ENCODE data around the gene PRKCD.

PRKCD gene

DNA sequence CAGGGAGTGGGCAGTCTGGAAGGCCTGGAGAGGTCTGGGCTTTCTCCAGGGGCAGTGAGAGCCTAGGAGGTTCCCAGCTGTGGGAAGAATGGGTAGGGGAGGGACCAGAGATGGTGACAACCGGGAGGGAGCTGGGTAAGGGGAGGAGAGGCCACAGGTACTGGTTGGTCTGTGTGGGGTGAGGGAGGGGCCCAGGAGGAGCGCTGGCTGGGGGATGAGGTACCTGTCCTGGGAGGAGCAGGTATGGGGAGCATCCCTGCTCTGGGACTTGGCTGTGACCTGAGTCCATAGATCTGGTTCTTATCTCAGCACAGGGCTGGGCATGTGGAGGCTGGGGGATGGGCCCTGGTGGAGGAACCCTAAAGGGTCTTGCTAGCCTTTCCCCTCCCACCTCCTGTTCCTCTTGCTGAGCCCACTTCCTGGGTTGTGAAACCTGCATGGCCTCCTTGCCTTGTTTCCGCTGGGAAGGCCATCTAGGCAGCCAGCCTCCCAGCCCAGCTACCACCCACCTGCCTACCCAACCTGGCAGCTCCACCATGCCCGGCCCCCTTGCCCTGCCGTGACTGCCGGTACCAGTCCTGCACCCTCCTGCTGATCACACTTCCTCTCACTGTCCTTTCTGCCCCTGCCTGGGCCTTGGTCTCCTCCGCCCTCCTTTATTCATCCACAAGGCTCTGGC, 11.0 kb downstream of the PRKCD start:
- TF ChIP-seq, protein P1, sequence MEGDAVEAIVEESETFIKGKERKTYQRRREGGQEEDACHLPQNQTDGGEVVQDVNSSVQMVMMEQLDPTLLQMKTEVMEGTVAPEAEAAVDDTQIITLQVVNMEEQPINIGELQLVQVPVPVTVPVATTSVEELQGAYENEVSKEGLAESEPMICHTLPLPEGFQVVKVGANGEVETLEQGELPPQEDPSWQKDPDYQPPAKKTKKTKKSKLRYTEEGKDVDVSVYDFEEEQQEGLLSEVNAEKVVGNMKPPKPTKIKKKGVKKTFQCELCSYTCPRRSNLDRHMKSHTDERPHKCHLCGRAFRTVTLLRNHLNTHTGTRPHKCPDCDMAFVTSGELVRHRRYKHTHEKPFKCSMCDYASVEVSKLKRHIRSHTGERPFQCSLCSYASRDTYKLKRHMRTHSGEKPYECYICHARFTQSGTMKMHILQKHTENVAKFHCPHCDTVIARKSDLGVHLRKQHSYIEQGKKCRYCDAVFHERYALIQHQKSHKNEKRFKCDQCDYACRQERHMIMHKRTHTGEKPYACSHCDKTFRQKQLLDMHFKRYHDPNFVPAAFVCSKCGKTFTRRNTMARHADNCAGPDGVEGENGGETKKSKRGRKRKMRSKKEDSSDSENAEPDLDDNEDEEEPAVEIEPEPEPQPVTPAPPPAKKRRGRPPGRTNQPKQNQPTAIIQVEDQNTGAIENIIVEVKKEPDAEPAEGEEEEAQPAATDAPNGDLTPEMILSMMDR (IDR thresholded peaks at IDR 0.05), result no peak

DNA sequence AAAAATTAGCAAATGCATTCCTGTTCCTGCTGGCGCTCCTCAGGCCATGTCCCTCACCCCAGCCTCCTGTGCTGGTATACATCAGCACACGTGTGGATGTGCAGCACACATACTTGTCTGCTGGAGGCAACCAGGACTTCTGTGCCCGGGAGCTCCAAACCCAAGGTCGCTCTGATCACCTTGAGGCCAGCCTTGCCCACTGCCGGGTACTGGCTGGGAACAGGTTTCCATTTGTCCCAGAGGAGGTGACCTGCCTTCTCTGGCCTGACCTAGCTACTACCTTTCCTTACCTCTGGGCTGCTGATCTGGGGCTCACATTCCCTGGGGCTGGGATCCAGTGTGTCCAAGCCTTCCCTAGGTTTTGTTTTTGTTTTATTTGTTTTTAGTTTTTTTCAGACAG, 12.1 kb downstream of the PRKCD start:
- TF ChIP-seq, protein P1 (IDR thresholded peaks at IDR 0.05), result no peak

DNA sequence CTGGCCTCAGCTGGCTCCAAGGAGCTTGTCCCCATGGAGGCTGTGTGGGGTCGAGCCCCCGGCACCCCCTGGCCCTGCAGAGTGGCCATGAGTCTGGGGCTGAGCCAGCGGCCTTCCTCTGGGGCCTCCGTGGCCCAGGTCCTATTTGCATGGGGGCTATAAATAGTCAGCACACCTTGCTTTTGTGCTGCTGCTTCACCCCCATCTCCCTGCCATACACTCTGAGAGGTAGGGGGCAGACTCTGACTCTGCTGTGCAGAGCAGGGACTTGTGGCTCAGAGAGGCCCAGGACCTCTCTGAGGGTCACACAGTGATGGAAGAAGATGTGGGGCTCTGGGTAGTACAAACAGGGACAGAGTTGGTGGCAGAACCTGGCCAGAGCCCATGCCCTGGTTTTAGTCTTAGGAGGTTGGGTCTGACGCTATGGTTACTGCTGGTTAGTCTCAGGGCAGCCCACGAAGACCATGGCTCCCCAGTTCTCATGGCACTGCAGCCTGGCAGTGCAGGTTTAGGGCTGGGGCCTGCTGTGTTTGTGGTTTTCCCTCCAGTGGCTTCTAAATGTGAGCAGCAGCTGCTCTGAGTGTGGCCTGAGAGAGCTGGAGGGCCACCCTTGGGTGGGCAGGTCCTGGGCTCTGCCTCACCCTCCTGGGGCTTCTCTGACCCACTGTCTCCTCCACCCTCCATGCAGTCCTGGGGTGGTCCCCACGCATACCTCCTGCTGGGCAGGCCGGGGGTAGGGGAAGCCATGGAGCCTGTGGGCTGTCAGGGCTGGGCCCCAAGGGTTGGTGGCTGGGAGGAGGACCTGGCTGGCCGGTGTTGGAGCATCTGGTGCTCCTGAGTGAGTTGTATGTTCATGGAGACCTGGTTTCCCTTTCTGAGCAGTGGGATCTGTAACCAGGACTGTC, 13.6 kb downstream of the PRKCD start:
- TF ChIP-seq, protein P1 (IDR thresholded peaks at IDR 0.05), result no peak

DNA sequence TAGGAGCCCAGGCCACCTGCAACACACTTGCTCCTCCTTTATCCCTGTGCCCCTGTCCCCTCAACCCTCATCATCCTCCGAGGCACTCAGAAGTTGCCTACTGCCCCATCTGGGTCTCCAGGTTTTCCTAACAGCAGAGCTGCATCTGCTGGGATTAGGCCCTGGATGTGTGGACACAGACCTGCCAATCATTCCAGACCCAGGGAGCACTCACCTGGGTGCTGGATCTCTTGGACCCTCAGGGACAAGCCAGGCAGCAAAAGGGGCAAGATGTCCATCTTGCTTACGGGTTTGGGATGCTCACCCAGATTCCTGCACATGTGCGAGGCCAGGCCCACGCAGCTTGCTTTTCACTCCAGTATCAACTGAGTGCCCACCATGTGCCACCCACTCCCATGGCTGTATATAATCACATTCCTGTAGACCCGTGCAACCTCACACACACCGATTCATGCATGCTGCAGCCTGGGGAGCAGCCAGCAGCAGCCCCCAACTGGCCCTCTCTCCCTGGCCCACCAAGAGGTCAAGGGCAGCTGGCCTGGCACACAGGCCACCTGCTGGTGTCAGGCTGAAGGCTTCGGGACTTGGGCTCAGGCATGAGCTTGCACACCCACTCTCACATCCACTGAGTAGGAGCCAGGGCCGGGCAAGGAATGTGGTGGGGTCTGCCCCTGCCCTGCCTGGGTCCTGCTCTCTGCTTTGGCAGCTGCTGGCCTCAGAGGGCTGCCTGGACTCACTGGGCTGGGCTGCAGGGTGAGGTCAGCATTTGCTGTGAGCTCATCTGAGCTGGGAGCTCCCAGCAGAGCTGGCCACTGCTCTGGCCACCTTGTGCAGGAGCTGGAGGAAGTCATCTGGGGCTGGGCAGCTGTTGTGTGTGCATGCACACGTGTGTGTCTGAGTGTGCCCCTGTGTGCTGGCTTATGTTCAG, 14.9 kb downstream of the PRKCD start:
- TF ChIP-seq, protein P1 (IDR thresholded peaks at IDR 0.05), result no peak

DNA sequence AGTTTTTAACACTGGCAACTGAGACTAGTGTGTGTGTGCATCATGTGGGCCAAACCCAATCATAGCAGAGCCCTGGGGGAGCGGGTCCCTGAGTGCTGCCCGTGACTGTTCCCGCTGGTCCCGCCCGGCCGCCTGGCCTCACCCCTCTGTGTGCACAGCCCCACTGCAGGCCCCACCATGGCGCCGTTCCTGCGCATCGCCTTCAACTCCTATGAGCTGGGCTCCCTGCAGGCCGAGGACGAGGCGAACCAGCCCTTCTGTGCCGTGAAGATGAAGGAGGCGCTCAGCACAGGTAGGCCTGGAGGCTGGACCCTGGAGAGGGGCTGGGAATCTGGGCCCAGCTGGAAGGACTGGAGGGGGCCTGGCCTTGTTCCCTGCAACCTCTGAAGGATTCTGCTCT, 17.2 kb downstream of the PRKCD start:
- TF ChIP-seq, protein P1 (IDR thresholded peaks at IDR 0.05), result no peak

DNA sequence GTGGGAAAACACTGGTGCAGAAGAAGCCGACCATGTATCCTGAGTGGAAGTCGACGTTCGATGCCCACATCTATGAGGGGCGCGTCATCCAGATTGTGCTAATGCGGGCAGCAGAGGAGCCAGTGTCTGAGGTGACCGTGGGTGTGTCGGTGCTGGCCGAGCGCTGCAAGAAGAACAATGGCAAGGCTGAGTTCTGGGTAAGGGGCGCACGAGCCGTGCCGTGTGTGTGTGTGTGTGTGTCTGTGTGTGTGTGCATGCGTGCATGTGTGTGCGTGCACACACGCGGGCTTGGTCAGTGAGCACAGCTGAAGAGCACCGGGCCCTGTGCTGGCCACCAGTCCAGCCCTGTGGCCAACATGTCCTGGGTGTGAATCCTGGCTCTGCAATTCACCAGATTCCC, 18.6 kb downstream of the PRKCD start:
- TF ChIP-seq, protein P1 (IDR thresholded peaks at IDR 0.05), result no peak
